Epithelial cell of prostate (primary cell): ENCODE measurements around the gene RANBP3.

Experiments
- DNase-seq: peaks from one replicate; pipeline ENCODE4 v3.0.0-alpha.2; 2011; ENCODE audit warnings: low read depth, low spot score
- H3K27ac ChIP-seq: fragments of 450-650 bp; 2 replicates; pipeline ENCODE4 v1.5.1; 2017; ENCODE audit warnings: mild to moderate bottlenecking

The RANBP3 gene

GRCh38 chr19:5953030-5953589 lies 24.8 kb downstream of the RANBP3 start:
- peak overlapping the region; percentile 76 for H3K27ac ChIP-seq
- no peak for DNase-seq

- DNase-seq, result no peak
- peak overlapping the region; percentile 76 for H3K27ac ChIP-seq
Measured at GRCh38 chr19:5952193-5953029, 25.5 kb downstream of the RANBP3 start.

GRCh38 chr19:5951338-5951861 lies 26.5 kb downstream of the RANBP3 start:
- DNase-seq, result no peak
- no peak overlapping the region for H3K27ac ChIP-seq

GRCh38 chr19:5950741-5951140 lies 27.2 kb downstream of the RANBP3 start:
- H3K27ac ChIP-seq, result no peak overlapping the region
- no peak for DNase-seq

- no peak for DNase-seq
- H3K27ac ChIP-seq, result no peak overlapping the region
Measured at GRCh38 chr19:5949792-5950305, 28.1 kb downstream of the RANBP3 start.

- no peak overlapping the region for H3K27ac ChIP-seq
Measured at GRCh38 chr19:5948752-5949564, 29.0 kb downstream of the RANBP3 start.

GRCh38 chr19:5947435-5947834 lies 30.5 kb downstream of the RANBP3 start:
- DNase-seq, result no peak
- H3K27ac ChIP-seq, result no peak overlapping the region

More at GRCh38 chr19:5948752-5949564, 29.0 kb downstream of the RANBP3 start:
- no peak for DNase-seq

GRCh38 chr19:5943623-5944022 lies 34.3 kb downstream of the RANBP3 start:
- H3K27ac ChIP-seq, result no peak overlapping the region

GRCh38 chr19:5943045-5943444 lies 34.9 kb downstream of the RANBP3 start:
- no peak overlapping the region for H3K27ac ChIP-seq
- DNase-seq, result no peak

More at GRCh38 chr19:5943623-5944022, 34.3 kb downstream of the RANBP3 start:
- DNase-seq, result no peak

GRCh38 chr19:5941673-5942072 lies 36.3 kb downstream of the RANBP3 start:
- DNase-seq, result no peak
- no peak overlapping the region for H3K27ac ChIP-seq

GRCh38 chr19:5940260-5941208 lies 37.4 kb downstream of the RANBP3 start:
- no peak overlapping the region for H3K27ac ChIP-seq
- DNase-seq, result no peak

- no peak for DNase-seq
- no peak overlapping the region for H3K27ac ChIP-seq
Measured at GRCh38 chr19:5937550-5937949, 40.4 kb downstream of the RANBP3 start.

- DNase-seq, result no peak
- H3K27ac ChIP-seq, result no peak overlapping the region
Measured at GRCh38 chr19:5936292-5936592, 41.7 kb downstream of the RANBP3 start.

GRCh38 chr19:5935473-5936291 lies 42.3 kb downstream of the RANBP3 start:
- H3K27ac ChIP-seq, result no peak overlapping the region
- DNase-seq, result no peak

- no peak overlapping the region for H3K27ac ChIP-seq
- no peak for DNase-seq
Measured at GRCh38 chr19:5934774-5935472, 43.0 kb downstream of the RANBP3 start.

- no peak for DNase-seq
- no peak overlapping the region for H3K27ac ChIP-seq
Measured at GRCh38 chr19:5934069-5934401, 43.9 kb downstream of the RANBP3 start.

GRCh38 chr19:5933391-5934068 lies 44.4 kb downstream of the RANBP3 start:
- DNase-seq, result no peak
- H3K27ac ChIP-seq, result no peak overlapping the region
